ENCODE data around the gene RERE.
"Not testable (repeated sequence)": the region's sequence is repeated elsewhere in the genome, so short reads cannot be mapped to it uniquely, and the experiment has no call there.

Gene RERE

GRCh38 chr1:8797216-8797615, 20.2 kb downstream of the RERE start:
- DNase-seq (ENCODE audit: low spot score), result no peak

- DNase-seq (ENCODE audit: low spot score), result no peak
Observed at GRCh38 chr1:8796812-8797211, 20.6 kb downstream of the RERE start.

GRCh38 chr1:8794605-8795004, 22.8 kb downstream of the RERE start:
- no peak for DNase-seq (ENCODE audit: low spot score)

- no peak for DNase-seq (ENCODE audit: low spot score)
Observed at GRCh38 chr1:8791819-8792218, 25.6 kb downstream of the RERE start.

GRCh38 chr1:8790987-8791386, 26.5 kb downstream of the RERE start:
- DNase-seq (ENCODE audit: low spot score), result no peak

DNA sequence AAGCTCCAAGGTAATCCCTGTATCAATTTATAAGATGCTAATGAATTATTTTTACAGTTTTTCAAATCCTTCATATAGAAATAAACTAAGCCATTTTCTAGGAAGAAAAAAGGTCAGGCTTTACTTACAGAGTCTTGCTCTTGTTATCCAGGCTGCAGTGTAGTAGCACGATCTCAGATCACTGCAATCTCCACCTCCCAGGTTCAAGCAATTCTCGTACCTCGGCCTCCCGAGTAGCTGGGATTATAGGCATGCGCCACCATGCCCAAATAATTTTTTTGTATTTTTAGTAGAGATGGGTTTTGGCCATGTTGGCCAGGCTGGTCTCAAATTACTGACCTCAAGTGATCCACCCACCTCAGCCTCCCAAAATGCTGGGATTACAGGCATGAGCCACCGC, 27.0 kb downstream of the RERE start:
- no peak for DNase-seq (ENCODE audit: low spot score)

DNA sequence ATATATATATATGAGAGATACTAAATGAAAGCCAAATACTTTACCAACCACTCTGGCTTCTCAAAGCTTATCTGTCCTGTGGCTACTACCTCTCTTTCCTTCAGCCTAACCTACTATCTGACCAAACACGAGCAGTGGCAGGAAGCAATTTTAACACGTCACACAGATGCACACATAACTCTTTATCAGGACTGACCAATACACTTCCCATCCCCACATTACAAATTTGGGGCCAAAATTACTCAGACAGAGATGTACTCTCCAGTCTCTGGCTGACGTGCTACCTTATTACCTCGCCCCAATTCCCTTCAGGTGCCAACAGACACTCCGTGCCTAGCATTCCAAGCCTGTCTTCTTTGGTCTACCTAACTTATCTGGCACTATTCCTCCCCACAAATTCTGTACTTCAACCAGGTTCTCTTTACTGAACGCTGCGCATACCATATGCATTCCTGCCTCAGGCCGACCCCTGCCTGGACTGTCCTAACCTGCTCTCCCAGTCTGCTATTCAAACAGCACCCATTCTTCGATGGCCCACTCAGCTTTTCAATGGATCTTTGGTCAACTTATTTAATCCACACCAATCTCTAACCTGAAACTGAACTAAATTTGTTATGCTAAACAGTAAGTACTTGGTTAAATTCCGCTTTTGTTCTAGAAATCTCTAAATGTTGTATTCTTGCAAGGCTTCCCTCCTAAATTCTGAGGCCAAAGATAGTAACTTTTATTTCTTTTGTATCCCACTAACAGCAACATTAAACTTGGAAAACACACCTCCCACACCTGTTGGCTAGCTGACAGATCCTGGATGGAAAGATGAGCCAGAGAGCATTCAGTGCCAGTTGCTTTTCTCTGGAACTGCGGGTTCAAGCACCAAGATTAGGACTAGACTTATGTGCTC, 27.9 kb downstream of the RERE start:
- no peak for DNase-seq (ENCODE audit: low spot score)

GRCh38 chr1:8787218-8787617, 30.2 kb downstream of the RERE start:
- DNase-seq (ENCODE audit: low spot score), result no peak

DNA sequence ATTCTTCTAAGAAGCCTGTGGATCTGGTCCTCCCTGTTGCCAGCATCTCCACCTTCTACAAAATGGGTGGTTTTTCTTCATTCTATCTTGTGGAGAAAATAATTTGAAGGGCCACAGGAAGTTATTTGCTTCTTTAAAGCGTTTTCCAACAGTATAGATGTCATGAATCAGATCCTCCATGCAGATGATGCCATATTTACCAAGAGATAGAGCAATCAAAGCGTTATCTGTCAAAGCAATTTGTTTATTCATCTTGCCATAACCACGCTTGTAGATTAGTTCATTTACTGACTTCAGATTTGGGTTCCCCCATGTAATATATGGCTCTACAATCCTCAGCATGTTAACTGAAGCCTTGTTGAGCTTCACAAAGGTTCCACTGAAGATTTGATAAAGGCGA, 31.2 kb downstream of the RERE start:
- DNase-seq (ENCODE audit: low spot score), result not testable (repeated sequence)

DNA sequence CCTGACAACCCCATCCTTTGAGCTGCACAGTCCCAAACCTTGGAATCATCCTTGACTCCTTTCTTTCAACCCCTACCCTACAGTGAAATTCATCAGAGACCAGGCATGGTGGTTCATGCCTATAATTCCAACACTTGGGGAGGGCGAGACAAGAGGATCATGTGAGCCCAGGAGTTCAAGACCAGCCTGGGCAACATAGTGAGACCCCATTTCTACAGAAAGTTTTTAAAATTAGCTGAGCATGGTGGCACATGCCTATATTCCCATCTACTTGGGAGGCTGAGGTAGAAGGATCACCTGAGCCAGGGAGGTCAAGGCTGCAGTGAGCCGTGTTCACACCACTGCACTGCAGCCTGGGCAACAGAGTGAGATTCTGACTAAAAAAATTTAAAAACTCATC, 34.5 kb downstream of the RERE start:
- DNase-seq (ENCODE audit: low spot score), result no peak

- no peak for DNase-seq (ENCODE audit: low spot score)
Observed at GRCh38 chr1:8782001-8782620, 35.3 kb downstream of the RERE start.

GRCh38 chr1:8780405-8780804, 37.0 kb downstream of the RERE start:
- DNase-seq (ENCODE audit: low spot score), result no peak

DNA sequence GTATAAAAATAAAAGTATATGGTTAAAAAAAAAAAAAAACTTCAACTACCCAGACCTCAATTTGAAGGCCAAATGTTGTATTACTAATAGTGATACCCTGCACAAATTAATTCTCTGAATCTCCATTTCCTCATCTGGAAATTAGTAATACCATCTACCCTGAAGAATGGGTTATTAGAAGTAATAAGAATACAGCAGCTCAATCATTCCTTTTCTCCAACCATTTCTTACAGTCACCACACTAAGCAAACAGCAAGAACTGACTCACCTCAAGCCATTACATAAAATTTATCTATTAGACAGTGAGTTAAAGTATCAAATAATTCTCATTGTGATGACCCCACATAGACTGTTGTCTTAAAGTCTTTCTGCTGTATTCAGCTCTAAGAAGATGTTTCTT, 39.6 kb downstream of the RERE start:
- no peak for DNase-seq (ENCODE audit: low spot score)

DNA sequence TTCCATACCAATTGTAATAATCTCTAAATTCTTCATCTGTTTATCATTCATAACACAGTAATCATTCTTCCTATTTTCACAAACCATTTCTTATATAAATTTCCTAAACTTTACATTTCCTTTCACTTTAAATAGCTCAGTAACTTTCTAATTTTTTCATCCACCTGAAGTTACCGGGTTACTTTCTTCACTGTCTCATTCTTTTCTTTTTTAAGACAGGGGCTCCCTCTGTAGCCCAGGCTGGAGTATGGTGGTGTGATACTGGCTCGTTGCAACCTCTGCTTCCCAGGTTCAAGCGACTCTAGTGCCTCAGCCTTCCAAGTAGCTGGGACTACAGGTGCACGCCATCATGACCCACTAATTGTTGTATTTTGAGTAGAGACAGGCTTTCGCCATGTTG, 41.3 kb downstream of the RERE start:
- DNase-seq (ENCODE audit: low spot score), result no peak

DNA sequence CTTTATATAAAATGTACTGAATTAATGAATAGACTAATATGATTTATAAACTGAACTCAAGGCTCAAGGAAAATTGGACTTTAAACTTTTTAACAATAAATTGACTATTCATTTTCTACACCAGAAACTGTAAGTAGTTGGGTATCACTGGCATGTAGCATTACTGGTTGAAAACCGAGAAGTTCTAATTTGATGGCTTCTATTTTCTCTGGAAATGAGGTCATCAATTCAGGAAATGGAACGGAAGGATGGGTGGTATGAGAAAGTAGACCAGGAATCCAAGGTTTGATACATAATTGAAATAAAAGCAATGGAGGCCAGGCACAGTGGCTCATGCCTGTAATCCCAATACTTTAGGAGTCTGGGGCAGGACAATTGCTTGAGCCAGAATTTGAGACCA, 50.4 kb downstream of the RERE start:
- DNase-seq (ENCODE audit: low spot score), result no peak

DNA sequence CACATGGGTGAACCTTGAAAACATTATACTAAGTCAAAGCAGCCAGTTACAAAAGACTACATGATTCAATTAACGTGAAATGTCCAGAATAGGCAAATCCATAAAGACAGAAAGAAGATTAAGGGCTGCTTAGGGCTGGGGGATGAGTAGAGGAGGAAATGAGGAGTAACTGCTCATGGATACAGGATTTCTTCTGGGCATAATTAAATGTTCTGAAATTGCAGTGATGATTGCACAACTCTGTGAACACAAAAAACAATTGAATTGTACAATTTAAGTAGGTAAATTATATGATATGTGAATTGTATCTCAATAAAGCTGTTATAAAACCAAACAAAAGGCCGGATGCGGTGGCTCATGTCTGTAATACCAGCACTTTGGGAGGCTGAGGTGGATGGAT, 52.2 kb downstream of the RERE start:
- DNase-seq (ENCODE audit: low spot score), result no peak

DNA sequence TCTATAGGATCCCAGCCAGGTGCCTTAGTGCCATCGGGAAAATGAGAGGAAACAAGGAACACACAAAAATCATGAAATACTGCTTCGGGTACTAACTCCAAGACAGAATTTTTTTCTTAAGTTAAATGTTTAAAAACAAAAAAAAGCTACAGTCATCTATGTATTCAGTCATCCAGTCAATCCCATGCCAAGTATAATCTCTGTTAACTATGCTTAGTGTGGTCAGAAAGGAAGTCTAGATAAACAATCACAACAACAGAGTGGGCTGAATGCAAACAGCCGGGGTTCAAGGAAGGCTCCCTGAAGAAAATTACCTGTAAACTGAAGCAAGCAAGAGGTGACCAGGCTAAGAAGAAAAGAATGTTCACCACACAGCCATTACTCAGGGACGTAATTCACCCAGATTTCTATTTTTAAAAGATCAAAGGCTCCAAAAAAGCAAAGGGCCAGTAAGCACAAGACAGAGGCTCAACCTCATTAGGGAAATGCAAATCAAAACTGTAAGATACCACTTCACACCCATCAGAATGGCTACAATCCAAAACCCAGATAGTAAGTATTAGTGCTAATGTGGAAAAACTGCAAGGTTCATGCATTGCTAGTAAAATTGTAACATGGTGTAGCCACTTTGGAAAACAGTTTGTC, 53.0 kb downstream of the RERE start:
- no peak for DNase-seq (ENCODE audit: low spot score)

GRCh38 chr1:8763888-8764287, 53.6 kb downstream of the RERE start:
- DNase-seq (ENCODE audit: low spot score), result no peak

- no peak for DNase-seq (ENCODE audit: low spot score)
Observed at GRCh38 chr1:8754993-8755392, 62.4 kb downstream of the RERE start.

GRCh38 chr1:8754247-8754650, 63.2 kb downstream of the RERE start:
- DNase-seq (ENCODE audit: low spot score), result no peak

GRCh38 chr1:8753736-8754135, 63.7 kb downstream of the RERE start:
- DNase-seq (ENCODE audit: low spot score), result no peak

- DNase-seq (ENCODE audit: low spot score), result no peak
Observed at GRCh38 chr1:8752921-8753713, 64.3 kb downstream of the RERE start.

All from hepatic stellate cell (primary cell).